Keratinocyte (primary cell): ENCODE measurements around the gene PVALB. TPM values are rescaled to one million over a fixed set of nuclear protein-coding genes. Genes with fewer than 3 reads are reported as not detected.

Source experiments
- DNase-seq: peaks from one replicate; pipeline ENCODE4 v3.0.0-alpha.2; 2011; ENCODE audit warnings: low read depth, missing footprints, low spot score
- FAIRE-seq: peaks from 2 replicates; lab custom pipeline; 2011; peaks lifted over from hg19 to GRCh38; lab: Jason Lieb, UNC
- H2AFZ ChIP-seq: 2 replicates; pipeline ENCODE4 v1.6.0; 2012; ENCODE audit warnings: low read length, control low read depth, inconsistent platforms; ENCODE audit not compliant: control insufficient read depth
- H3K27ac ChIP-seq: 2 replicates; pipeline ENCODE4 v1.5.1; 2011; ENCODE audit warnings: low read length; ENCODE audit not compliant: control insufficient read depth, insufficient read depth
- H3K27me3 ChIP-seq: 3 replicates; pipeline ENCODE4 v1.6.0; 2011; ENCODE audit warnings: low read length; ENCODE audit not compliant: control insufficient read depth, insufficient read depth; ENCODE audit errors: extremely low read depth
- H3K36me3 ChIP-seq, 2 experiments: 2 replicates in 1 of 2; 3 replicates in 1 of 2; pipeline ENCODE4 v1.5.1; 2011; ENCODE audit warnings: low read length in 2 of 2, mild to moderate bottlenecking in 1 of 2; ENCODE audit not compliant: control insufficient read depth in 2 of 2, insufficient read depth in 2 of 2; ENCODE audit errors: extremely low read depth in 1 of 2
- H3K4me1 ChIP-seq: 3 replicates; pipeline ENCODE4 v1.5.1; 2011; ENCODE audit warnings: low read length; ENCODE audit not compliant: control insufficient read depth, insufficient read depth; ENCODE audit errors: extremely low read depth
- H3K4me2 ChIP-seq: 3 replicates; pipeline ENCODE4 v1.6.0; 2011; ENCODE audit warnings: low read depth, low read length; ENCODE audit not compliant: control insufficient read depth, insufficient read depth; ENCODE audit errors: extremely low read depth
- H3K4me3 ChIP-seq, 3 experiments: fragments of 200-600 bp in 1 of 3; sonication (generic) in 1 of 3; 2 replicates in 2 of 3; 3 replicates in 1 of 3; pipeline ENCODE4 v1.5.1; 2011 to 2016; ENCODE audit warnings: low read length in 3 of 3, mild to moderate bottlenecking in 3 of 3, control low read depth in 2 of 3, inconsistent platforms in 1 of 3, low read depth in 1 of 3, mixed read lengths in 1 of 3, mixed run types in 1 of 3, moderate library complexity in 1 of 3; ENCODE audit not compliant: control insufficient read depth in 2 of 3, insufficient read depth in 2 of 3; ENCODE audit errors: extremely low read depth in 1 of 3
- H3K79me2 ChIP-seq: 2 replicates; pipeline ENCODE4 v1.6.0; 2012; ENCODE audit warnings: low read length; ENCODE audit not compliant: control insufficient read depth, insufficient read depth
- H3K9ac ChIP-seq: 3 replicates; pipeline ENCODE4 v1.6.0; 2011; ENCODE audit warnings: low read length; ENCODE audit not compliant: control insufficient read depth, insufficient read depth; ENCODE audit errors: extremely low read depth
- H3K9me1 ChIP-seq: 3 replicates; pipeline ENCODE4 v1.6.0; 2011; ENCODE audit warnings: low read length; ENCODE audit not compliant: control insufficient read depth, insufficient read depth; ENCODE audit errors: extremely low read depth
- H3K9me3 ChIP-seq: 2 replicates; pipeline ENCODE4 v1.5.1; 2012; ENCODE audit warnings: low read depth, low read length; ENCODE audit not compliant: control insufficient read depth
- H4K20me1 ChIP-seq: 3 replicates; pipeline ENCODE4 v1.6.0; 2011; ENCODE audit warnings: low read length; ENCODE audit not compliant: control insufficient read depth, insufficient read depth; ENCODE audit errors: extremely low read depth
- CTCF ChIP-seq, 3 experiments: IDR thresholded peaks in 1 of 3; conservative IDR thresholded peaks in 1 of 3; optimal IDR thresholded peaks in 1 of 3; 2 replicates in 2 of 3; 3 replicates in 1 of 3; pipeline versions ENCODE3 to v1.5.1; 2011; ENCODE audit warnings: low read length in 3 of 3, mild to moderate bottlenecking in 3 of 3, moderate library complexity in 2 of 3, control low read depth in 1 of 3, inconsistent platforms in 1 of 3; ENCODE audit not compliant: insufficient read depth in 2 of 3; ENCODE audit errors: extremely low read depth in 1 of 3
- EZH2 ChIP-seq: IDR thresholded peaks from one replicate; pipeline ENCODE4 v1.6.1; 2012; ENCODE audit warnings: inconsistent platforms, mild to moderate bottlenecking, low read length, moderate library complexity
- dilution Hi-C: fragments of 300-500 bp; cut with MboI; formaldehyde crosslinking; loops from one replicate; pipeline ENCODE4 v1.7.0; 2020; ENCODE audit warnings: low sequenced_read_pairs; ENCODE audit not compliant: extremely low pct_ligation_motif_present
- polyA plus RNA-seq, 5 experiments: library from polyadenylated mRNA; depleted of rRNA in 3 of 5; stranded (reverse) in 3 of 5; stranded (forward) in 1 of 5; unstranded in 1 of 5; fragments of >200 nt; gene quantifications; 1 replicate in 1 of 5; 2 replicates in 3 of 5; 3 replicates in 1 of 5; pipeline versions ENCODE4 v1.2.1 to v1.2.3, GENCODE V29; 2011 to 2012; ENCODE audit warnings: missing spikeins in 2 of 5, low read depth in 1 of 5, low replicate concordance in 1 of 5

PVALB gene
- polyA plus RNA-seq, 1 donor (not counting 4 experiments of a cell fraction or from before 2014, with no cell fraction given): not detected

- Histone ChIP-seq H3K4me3 (no peak within 1 kb of the TSS), H3K9me1 (no peaks in the 10 kb centered on the region), H3K9ac (no peak within 1 kb of the TSS), H2AFZ (no peak within 1 kb of the TSS), H3K9me3 (no peaks in the 10 kb centered on the region), H3K4me1 (peaks cover 14% of the 10 kb centered on the region), H3K27ac (no peak within 1 kb of the TSS), H4K20me1 (no peaks in the 10 kb centered on the region), H3K27me3 (peaks cover 8% of the 10 kb centered on the region), H3K4me2 (no peak within 1 kb of the TSS), H3K79me2 (no peaks in the 10 kb centered on the region), H3K36me3 (no peaks in the 10 kb centered on the region)
- TF ChIP-seq EZH2 (no peak), CTCF (optimal IDR thresholded peaks at IDR 0.05 in 1 of 3, IDR thresholded peaks at IDR 0.05 in 1 of 3, conservative IDR thresholded peaks at IDR 0.05 in 1 of 3; ENCODE audit: extremely low read depth in 1 of 3, insufficient read depth in 2 of 3, low read length in 3 of 3) (no peak)
- DNase-seq (no peak), FAIRE-seq (no peak)
- dilution Hi-C loops: no loop called here
These were observed 44.2 kb upstream of the PVALB start, which contains the start of gene NCF4 for GRCh38 chr22:36860821-36861659. Gene NCF4, plus strand, starts transcription at chr22:36861006. Its CDS starts 166 bp downstream, at chr22:36861172.

- H3K79me2 ChIP-seq: no peaks in the 10 kb centered on the region
- dilution Hi-C loops: no loop called here
These were observed 43.6 kb upstream of the PVALB start for GRCh38 chr22:36860438-36860820.

More at GRCh38 chr22:36860438-36860820, 43.6 kb upstream of the PVALB start:
- DNase-seq (no peak), FAIRE-seq (no peak)
- Histone ChIP-seq H2AFZ (no peak overlapping the region), H3K9me3 (no peaks in the 10 kb centered on the region), H3K9ac (no peak overlapping the region), H3K36me3 (no peaks in the 10 kb centered on the region), H4K20me1 (no peaks in the 10 kb centered on the region), H3K4me2 (no peak overlapping the region), H3K27ac (no peak overlapping the region), H3K4me3 (no peak overlapping the region), H3K27me3 (peaks cover 8% of the 10 kb centered on the region), H3K4me1 (peaks cover 15% of the 10 kb centered on the region), H3K9me1 (no peaks in the 10 kb centered on the region)
- TF ChIP-seq CTCF (optimal IDR thresholded peaks at IDR 0.05 in 1 of 3, IDR thresholded peaks at IDR 0.05 in 1 of 3, conservative IDR thresholded peaks at IDR 0.05 in 1 of 3; ENCODE audit: extremely low read depth in 1 of 3, insufficient read depth in 2 of 3, low read length in 3 of 3) (no peak), EZH2 (no peak)
